Femur (tissue), 1 donor: ENCODE results near the gene NSDHL.

Experiments
- DNase-seq: peaks from one replicate; pipeline ENCODE4 v3.0.0-alpha.2; 2017

Gene NSDHL

GRCh38 chrX:152845618-152846240 is 14.9 kb downstream of the NSDHL start:
- no peak for DNase-seq

GRCh38 chrX:152847281-152847680 is 16.4 kb downstream of the NSDHL start:
- DNase-seq, result no peak

- no peak for DNase-seq
These were observed 19.6 kb downstream of the NSDHL start for GRCh38 chrX:152850465-152850864.

GRCh38 chrX:152853986-152854385 is 23.1 kb downstream of the NSDHL start:
- DNase-seq, result no peak

- no peak for DNase-seq
These were observed 30.3 kb downstream of the NSDHL start for GRCh38 chrX:152861116-152861515.

GRCh38 chrX:152861826-152862225 is 31.0 kb downstream of the NSDHL start:
- no peak for DNase-seq

GRCh38 chrX:152865232-152865920 is 34.5 kb downstream of the NSDHL start:
- DNase-seq, result no peak

- DNase-seq, result no peak
These were observed 35.5 kb downstream of the NSDHL start for GRCh38 chrX:152866386-152866785.

- no peak for DNase-seq
These were observed 39.1 kb downstream of the NSDHL start for GRCh38 chrX:152869972-152870371.

GRCh38 chrX:152871260-152871659 is 40.4 kb downstream of the NSDHL start:
- no peak for DNase-seq

- DNase-seq, result no peak
These were observed 41.7 kb downstream of the NSDHL start for GRCh38 chrX:152872522-152872921.

GRCh38 chrX:152873361-152873760 is 42.5 kb downstream of the NSDHL start:
- DNase-seq, result no peak

- DNase-seq, result no peak
These were observed 46.3 kb downstream of the NSDHL start for GRCh38 chrX:152876931-152877840.

- no peak for DNase-seq
These were observed 48.3 kb downstream of the NSDHL start for GRCh38 chrX:152878976-152879755.

- DNase-seq, result no peak
These were observed 50.4 kb downstream of the NSDHL start for GRCh38 chrX:152881289-152881688.

GRCh38 chrX:152884171-152884570 is 53.3 kb downstream of the NSDHL start:
- DNase-seq, result no peak

GRCh38 chrX:152886716-152887115 is 55.9 kb downstream of the NSDHL start:
- DNase-seq, result no peak

- DNase-seq, result no peak
These were observed 61.6 kb downstream of the NSDHL start for GRCh38 chrX:152892499-152892898.

- peak; percentile 75 for DNase-seq
These were observed 62.4 kb downstream of the NSDHL start for GRCh38 chrX:152892999-152893891.

GRCh38 chrX:152893980-152894610 is 63.2 kb downstream of the NSDHL start:
- DNase-seq, result no peak

- no peak for DNase-seq
These were observed 64.3 kb downstream of the NSDHL start for GRCh38 chrX:152895121-152895520.
